Measurements from ENCODE around the gene SLC16A12.

The SLC16A12 gene, protein sequence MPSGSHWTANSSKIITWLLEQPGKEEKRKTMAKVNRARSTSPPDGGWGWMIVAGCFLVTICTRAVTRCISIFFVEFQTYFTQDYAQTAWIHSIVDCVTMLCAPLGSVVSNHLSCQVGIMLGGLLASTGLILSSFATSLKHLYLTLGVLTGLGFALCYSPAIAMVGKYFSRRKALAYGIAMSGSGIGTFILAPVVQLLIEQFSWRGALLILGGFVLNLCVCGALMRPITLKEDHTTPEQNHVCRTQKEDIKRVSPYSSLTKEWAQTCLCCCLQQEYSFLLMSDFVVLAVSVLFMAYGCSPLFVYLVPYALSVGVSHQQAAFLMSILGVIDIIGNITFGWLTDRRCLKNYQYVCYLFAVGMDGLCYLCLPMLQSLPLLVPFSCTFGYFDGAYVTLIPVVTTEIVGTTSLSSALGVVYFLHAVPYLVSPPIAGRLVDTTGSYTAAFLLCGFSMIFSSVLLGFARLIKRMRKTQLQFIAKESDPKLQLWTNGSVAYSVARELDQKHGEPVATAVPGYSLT

DNA sequence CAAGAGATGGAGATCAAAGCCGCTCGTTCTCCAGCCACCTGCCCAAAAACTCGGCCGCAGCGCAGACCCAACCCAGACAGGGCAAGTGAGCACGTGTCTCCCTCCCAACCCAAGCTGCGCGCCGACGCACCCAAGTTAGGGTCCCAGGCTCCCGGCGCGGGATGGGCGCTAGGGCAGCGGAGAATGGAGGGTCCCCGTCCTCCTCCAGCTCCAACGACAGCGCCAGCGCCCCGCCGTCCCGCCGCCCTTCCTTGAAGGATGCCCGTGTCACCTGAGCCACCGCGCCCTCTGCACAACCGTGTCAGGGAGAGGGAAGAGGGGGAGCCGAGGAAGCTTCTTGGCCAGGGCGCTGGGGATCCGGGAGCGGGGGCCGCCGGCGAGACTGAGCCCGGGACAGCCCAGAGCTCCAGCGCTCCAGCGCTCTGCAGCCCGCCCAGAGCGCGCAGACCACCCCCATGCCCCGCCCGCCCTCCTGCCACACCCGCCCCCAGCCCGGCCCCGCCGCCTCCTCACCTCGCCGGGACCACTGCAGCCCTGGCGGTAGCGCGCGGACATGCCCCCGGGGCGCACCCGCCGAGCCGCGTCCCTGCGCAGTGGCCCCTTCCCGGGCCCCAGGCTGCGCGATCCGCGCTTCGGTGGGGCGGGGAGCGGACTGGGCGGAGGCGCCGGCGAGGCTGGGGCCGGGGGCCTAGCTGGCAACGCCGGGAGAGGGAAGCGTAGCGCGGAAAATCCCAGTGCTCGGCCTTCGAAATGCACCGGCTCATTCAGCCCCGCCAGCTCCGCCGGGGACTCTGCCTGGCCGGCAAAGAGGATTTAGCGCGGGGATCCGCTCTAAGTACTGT is at the start of gene SLC16A12:
Gene SLC16A12 (minus strand): TSS at position 424 of the 842 bp plus-strand sequence. CDS start 73,016 bp downstream, outside the sequence.
- no peak for FAIRE-seq

DNA sequence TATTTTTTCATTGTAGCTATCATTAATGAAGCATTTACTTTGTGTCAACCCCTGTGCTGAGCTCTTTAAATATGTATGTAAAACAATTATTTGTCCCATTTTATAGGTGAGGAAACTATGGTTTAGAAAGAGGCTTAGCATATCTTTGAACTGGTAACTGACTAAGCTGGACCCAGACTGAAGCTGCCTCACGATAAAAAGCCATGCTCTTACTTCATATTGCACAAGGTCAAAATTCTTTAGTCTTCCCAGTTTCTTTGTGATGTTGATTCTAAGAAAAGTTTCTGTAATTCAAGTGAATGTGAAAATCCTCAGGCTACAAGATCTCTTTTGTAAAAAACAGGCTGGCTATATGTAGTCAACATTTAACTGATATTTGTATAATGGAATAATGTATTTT is 46.6 kb upstream of the SLC16A12 start:
- FAIRE-seq: no peak

DNA sequence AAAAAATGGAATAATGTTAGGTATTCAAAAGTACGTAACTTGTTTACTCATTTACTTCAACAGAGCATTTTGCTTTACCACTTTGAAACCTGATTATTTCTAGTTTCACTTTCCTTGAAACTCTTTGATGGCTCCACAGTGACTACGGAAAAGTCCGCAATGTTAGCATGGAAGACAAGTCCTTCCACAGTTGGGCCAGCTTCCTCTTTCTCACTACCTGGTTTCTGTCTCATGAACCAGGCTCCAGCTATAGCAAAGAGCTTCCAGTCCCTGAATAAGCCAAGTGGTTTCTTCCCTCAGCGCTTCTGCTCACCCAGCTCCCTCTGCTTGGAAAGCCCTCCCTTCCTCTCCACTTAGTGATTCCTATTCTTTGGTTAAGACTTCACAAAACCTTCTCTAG is 44.8 kb upstream of the SLC16A12 start:
- FAIRE-seq: no peak

DNA sequence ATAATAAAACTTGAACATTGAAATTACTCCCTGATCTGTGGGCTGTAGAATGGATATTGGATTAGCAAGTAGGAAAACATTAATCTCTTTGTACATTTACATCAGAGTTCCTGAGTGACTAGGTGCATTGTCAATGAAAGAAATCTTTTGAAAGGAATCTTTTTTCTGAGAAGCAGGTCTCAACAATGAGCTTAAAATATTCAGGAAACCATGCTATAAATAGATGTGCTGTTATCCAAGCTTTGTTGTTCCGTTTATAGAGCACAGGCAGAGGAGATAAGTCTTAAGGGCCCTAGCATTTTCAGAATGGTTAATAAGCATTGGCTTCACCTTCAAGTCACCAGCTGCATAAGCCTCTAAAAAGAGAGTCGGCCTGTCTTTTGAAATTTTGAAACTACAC is 41.3 kb upstream of the SLC16A12 start:
- FAIRE-seq: no peak

DNA sequence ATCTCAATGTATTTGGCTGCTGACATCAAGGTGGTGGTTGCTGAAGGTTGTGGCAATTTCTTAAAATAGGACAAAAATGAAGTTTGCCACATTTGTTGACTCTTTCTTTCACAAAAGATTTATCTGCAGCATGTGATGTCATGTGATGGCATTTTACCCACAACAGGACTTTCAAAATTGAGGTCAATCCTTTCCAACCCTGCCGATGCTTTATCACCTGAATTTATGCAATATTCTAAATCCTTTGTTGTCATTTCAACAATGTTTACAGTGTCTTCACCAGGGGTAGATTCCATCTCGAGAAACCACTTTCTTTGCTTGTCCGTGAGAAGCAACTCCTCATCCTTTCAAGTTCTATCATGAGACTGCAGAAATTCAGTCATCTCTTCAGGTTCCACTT is 40.6 kb upstream of the SLC16A12 start:
- no peak for FAIRE-seq

DNA sequence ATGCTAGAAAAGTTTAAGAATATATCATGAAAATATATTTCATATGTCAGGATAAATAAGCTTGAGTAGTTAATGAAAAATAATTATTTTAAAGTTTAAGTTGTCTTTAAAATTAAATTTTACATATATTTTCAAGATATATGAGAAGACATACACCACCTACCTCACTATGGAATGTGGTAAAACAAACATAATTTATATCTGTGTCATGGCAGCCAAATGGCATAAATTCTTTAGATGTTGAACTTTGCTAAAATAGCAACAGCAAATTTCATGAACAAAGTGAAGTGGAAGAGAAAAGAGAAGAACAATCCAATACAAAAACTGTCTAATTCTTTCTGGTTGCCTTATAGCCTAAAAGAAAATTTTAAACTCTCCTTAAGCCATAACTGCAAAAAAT is 39.6 kb upstream of the SLC16A12 start:
- FAIRE-seq: no peak

DNA sequence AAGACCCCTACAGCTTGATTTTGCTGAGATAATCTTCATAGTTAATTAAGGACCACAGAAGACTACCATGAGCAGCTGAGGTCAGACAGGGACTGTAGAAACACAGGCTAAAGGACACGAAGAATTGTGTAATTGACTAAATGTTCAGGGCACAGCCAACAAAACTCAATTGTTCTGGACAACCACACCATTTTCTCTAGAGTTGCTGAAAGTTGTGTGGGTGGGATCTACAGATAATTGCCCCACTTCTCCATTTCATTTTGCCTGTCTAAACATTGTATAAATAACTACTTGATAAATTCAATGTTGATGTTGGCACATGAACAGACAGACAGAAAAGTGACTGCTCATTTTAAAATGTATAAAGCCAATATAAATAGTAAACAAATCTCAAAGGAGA is 39.0 kb upstream of the SLC16A12 start:
- FAIRE-seq: no peak

DNA sequence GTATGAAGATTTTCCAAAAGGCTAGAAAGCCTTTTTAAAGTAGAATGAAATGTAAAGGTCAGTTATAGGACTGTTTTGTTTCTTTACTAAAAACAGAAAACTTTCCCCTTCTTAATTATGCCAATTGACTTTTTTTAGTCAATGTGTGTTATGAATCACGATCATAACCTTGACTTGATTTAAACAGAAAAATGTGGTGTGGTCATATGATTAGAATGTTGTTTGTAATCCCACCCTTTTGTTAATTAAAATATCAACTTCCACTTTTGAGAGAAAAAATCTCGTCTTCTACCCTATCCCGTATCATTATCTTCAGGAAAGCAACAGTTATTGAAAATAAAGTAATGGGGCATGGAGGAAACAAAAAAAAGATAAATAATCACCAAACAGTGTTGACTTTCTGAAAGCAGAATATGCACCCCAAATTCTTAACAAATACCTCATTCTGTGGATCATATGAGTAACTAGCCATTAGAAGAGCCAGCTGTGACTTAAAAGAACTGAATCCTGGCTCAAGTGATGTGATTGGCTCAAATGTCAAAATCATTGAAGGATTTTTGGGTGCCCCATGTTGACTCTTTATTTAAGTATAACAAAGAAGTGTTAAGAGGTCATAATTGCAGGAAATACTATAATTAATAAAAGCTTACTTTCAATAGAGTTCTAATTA is 32.3 kb upstream of the SLC16A12 start:
- FAIRE-seq: no peak

DNA sequence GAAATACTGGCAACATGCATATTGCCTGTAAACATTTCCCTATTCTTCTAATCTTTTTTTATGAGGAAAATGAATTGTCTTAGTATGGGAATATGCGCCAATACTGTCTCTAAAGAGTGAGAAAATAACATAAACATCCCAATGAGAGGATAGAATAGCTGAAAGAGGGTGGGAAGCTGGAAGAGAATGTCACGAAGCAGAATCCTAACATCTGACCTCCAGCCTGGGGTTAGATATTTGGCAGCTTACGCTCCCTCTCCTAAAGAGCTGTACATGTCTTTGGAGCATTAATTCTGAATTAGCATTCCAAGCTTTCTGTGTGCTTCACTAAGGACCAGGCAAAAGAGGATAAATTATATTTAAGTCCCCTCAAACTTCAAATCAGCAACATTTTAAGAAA is 31.6 kb upstream of the SLC16A12 start:
- no peak for FAIRE-seq

DNA sequence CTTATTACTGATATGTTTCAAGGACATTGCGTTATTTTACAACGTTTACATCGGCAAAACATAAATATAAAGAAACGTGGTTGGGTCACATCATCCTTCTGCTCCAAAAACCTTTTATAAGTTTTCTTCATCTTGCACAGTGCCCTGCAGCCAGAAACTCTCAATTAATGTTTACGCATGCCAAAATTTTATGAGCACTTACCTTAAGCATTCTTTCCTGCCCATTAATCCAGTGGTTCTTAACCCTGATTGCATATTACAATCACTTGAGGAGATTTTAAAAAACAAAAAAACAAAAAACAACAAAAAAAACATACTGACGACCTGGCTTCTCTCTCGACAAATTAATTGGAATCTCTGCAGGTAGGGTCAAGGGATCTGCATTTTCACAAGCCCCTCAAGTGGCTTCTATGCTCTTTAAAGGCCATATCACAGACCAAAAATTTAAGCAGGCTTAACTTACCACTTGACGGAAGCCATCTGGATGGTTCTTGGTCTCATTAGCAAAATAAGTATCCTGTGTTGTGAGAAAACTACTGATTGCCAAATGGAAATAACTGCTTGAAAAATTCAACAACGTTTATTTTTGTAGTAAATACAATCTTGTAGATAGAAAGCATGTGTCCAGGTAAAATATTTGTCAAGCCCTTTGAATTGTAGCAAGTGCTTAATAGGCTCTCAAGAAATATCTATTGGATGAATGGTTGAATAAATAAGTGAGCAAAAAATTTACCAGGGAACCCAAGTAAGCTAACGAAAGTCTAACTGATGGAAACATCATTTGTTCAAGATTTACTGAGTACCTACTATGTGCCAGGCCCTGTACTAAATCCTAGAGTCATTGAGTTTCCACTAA is 30.9 kb upstream of the SLC16A12 start:
- no peak for FAIRE-seq

DNA sequence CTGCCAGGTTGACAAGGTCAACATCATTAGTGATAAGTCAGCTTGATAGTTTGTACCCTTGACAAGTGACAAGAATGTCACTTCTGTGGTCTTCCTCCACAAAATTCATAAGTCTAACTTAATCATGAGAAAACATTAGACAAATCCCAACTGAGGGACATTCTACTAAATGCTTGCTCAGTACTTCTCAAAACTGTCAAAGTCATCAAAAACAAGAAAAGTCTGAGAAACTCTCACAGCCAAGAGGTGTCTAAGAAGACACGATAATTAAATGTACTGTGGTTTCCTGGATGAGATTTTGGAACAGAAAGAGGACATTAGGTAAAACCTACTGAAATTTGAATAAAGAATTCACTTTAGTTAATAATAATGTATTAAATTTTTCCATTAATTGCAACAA is 29.8 kb upstream of the SLC16A12 start:
- no peak for FAIRE-seq

DNA sequence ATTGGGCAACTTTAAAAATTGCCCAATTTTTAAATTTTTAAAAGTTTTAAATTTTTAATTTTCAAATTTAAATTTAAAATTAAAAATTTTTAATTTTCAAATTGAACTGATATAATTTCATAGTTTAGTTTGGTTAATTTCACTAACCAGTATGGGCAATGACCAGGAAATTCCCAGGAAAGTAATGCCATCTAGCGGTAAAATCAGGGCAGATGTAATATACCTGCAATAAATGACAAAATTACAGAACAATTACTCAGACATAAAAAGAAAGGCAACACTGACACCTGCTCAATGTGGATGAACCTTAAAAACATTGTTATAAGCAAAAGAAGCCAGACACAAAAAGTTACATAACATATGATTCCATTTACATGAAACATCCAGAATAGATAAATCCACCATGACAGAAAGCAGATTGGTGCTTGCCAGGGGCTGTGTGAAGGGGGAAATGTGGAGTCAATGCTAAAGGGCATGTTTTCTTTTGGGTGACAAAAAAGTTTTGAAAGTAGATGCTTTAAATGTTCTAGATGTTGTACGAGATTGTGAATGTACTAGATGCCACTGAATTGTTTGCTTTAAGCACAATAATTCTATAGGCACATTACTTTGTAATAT is 28.6 kb upstream of the SLC16A12 start:
- peak; percentile 99 for FAIRE-seq

DNA sequence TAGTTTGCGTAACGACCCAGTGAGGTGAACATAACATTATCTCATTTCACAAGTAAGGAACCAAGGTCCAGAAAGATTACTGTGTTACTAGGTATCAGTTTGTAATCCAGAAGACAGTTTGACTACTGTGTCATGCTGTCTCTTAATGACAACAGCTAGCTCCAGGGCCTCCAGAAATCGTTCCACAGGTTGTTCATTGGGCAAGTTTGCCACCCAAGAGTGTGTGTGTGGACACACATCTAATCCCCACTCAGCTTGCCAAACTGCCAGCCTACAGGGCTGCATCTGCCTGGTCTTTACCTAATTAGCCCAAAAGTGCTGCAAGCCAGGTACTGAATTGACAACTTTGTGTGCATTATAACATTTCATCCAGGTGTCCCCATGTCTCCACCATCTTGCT is 27.9 kb upstream of the SLC16A12 start:
- no peak for FAIRE-seq

DNA sequence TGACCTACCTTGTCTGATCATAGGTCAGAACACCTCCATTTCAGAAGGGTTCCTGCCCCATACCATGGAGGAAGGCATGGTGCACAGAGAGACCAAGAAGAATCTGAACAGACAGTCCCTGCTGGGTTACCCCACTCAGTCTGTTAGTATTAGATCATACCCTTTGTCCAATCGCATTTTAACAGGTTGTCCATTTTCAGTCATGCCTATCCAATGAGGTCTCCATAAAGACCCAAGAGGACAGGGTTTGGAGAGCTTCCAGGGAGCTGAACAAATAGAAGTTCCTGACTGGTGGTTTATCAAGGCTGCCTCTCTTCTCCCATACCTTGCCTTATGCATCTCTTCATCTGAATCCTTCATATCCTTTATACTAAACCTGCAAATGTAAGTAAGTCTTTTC is 21.2 kb upstream of the SLC16A12 start:
- FAIRE-seq: no peak

DNA sequence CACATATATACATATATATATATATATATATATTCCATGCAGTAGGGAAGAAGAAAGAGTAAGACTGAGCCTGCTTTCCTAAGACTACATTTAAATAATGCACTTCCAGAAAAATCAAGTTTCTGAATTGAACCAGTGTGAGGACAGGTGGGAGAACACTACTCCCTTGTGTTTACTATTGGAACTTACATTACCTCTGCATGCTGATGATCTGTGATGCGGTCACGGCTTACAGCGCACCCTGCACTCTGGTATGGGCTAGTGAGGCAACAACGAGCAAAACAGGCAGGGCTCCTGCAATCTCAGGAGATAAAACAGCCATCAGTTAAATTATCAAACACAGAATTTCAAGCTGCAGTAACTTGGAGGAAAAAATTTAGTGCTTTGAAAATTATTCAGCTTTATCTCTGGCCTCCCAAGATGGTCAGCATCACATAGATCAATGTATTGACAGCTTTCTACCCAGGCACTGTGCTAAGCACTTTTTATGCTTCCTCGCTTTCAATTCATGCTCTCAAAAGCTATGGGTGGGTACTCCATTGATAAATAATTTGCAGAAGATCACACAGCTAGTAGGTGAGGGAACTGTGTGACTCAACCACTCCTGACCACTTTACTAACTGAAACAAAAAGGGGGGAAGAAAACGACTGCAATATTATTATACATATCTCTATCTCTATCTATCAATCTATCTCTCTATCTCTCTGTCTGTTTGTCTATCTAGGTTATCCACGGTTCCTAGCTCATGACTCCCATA is 20.5 kb upstream of the SLC16A12 start:
- no peak for FAIRE-seq

DNA sequence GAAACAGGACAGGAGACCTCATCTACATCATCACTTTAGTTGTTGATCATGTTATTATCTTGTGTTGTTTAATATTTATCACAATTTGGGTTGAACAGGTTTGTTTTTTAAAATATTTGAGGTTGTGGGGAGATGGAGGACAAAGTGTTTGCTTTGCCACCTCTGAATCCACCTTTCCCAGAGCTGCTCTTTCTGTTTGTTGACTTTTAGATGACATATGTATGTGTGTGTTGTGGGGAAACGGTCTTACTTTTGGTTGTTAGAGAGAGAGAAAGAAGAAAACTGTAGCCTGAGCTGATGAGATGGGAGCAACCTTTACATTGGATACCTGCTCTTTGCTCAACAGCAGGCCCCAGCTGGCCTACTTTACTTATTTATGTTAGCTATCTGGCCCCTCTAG is 19.0 kb upstream of the SLC16A12 start:
- no peak for FAIRE-seq

DNA sequence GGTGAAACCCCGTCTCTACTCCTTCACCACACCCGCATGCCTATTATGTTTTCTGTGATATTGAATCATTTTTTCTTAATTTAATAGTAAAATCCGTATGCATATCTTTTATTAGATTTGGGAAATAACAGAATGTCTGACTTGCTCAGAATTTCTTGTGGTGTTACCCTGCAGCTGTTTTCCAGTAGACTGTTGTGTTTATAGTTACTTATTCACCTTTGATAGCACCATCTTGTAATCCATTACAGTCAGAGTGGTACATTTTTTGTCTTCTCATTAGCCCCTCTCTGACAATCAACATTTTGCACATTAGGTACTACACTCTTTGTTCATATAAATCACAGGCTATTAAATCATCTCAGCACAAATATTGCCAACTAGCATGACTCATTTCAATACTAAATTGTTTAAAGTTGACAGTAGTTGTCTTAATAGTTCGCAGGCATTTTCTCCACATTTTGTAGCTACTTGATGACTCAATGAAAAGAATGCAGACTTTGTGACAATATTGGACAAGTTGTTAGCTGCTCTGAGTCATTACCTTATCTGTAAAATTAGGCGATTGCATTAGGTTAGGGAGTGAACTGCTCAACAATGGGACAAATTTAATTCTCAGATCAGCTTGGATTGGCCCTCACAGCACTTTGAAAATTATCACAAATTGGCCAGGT is 17.8 kb upstream of the SLC16A12 start:
- no peak for FAIRE-seq

DNA sequence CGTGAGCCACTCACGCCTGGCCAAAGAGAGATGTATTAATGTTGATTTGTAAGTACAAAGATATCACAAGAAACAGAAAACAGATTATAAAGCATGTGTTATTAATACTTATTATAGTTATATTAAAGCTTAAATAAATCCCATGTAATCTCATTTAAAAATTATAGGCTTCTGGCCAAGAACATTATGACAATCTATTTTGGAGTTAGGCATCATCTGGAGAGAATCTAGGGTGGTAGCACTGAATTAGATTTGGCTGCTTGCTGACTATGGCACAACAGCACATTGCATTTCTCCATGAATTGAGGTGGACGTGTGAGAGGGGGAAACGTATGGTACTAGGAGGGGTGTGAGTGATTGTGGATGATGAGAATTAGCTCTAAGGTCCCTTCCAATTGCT is 16.8 kb upstream of the SLC16A12 start:
- no peak for FAIRE-seq

DNA sequence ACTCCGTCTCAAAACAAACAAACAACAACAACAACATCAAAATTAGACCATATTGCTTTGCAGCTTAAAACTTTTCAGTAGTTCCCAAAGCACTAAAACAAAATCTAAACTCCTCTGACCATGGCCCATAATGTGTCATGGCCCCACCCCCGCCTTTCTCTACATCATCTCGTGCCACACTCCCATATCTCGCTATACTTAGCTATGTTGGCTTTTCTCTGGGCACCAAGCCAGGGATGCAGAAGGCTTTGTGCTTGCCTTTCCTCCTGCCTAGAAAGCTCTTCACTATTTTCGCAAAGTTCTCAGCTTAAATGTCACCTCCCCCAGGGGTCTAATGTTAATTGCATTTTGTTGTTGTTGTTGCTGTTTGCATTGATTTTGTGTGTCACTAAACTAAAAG is 15.1 kb upstream of the SLC16A12 start:
- no peak for FAIRE-seq

DNA sequence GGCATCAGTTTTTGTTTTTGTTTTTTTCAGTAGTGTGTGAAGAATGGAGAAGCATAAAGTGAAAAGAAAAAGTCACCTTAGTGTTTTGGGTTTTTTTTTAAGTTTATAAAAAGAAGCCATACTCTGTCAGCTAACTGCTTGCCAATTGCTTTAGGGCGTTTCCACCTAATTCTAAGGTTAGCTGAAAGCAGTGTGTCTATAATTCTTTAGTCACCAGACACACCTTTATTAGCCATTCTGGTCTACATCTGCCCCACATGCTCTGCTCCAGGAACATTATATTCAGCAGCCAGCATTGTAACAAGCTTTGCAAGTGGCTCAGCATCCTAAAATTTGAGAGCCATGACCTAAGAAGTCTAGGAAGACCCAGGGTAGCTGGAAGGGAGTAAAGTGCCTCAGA is 14.1 kb upstream of the SLC16A12 start:
- no peak for FAIRE-seq

Measured in endometrium (tissue), 2 donors.